PC-3 (cell line): Measurements from ENCODE around the gene ZBTB16.

Experiments used
- CTCF ChIP-seq: fragments of 300-600 bp; sonication (generic); conservative IDR thresholded peaks from 2 replicates; pipeline ENCODE4 v1.5.1; 2017; ENCODE audit warnings: antibody characterized with exemption, low read depth, mild to moderate bottlenecking, low read length
- EZH2 ChIP-seq: fragments of 300-600 bp; sonication (generic); IDR thresholded peaks from one replicate; pipeline ENCODE4 v1.6.1; 2017; ENCODE audit warnings: antibody characterized with exemption, mild to moderate bottlenecking, low read length; ENCODE audit not compliant: unreplicated experiment
- EZH2phosphoT487 ChIP-seq: fragments of 300-600 bp; sonication (generic); IDR thresholded peaks from 2 replicates; pipeline ENCODE4 v1.6.1; 2018; ENCODE audit warnings: mild to moderate bottlenecking, antibody characterized with exemption, low read length, borderline replicate concordance

GRCh38 chr11:114162719-114163123 lies 103.2 kb downstream of the ZBTB16 start:
- TF ChIP-seq CTCF (no peak), EZH2phosphoT487 (no peak), EZH2 (no peak)
